ENCODE data around the gene SLA2. TPM values are rescaled to one million over a fixed set of nuclear protein-coding genes. Genes with fewer than 3 reads are reported as not detected.

SLA2 gene
- total RNA-seq, 1 experiment from 2014 or later = 0.13 TPM

- no peaks in the 10 kb centered on the region for H3K9me3 ChIP-seq (ENCODE audit: control insufficient read depth, insufficient read depth, low read depth, low read length)
- ChIA-PET CTCF (no interaction called here), POLR2A (no interaction called here)
- no peak overlapping the region for H3K4me3 ChIP-seq (ENCODE audit: low read depth in 2 of 2, low read length in 2 of 2)
- intact Hi-C loops (cut with micrococcal nuclease; ENCODE audit: unreplicated experiment) (no loop called here), in situ Hi-C loops (cut with HindIII; ENCODE audit: low pct_unique_long_range_greater_than_20kb, low sequenced_read_pairs) (no loop called here)
- TF ChIP-seq, protein P1, sequence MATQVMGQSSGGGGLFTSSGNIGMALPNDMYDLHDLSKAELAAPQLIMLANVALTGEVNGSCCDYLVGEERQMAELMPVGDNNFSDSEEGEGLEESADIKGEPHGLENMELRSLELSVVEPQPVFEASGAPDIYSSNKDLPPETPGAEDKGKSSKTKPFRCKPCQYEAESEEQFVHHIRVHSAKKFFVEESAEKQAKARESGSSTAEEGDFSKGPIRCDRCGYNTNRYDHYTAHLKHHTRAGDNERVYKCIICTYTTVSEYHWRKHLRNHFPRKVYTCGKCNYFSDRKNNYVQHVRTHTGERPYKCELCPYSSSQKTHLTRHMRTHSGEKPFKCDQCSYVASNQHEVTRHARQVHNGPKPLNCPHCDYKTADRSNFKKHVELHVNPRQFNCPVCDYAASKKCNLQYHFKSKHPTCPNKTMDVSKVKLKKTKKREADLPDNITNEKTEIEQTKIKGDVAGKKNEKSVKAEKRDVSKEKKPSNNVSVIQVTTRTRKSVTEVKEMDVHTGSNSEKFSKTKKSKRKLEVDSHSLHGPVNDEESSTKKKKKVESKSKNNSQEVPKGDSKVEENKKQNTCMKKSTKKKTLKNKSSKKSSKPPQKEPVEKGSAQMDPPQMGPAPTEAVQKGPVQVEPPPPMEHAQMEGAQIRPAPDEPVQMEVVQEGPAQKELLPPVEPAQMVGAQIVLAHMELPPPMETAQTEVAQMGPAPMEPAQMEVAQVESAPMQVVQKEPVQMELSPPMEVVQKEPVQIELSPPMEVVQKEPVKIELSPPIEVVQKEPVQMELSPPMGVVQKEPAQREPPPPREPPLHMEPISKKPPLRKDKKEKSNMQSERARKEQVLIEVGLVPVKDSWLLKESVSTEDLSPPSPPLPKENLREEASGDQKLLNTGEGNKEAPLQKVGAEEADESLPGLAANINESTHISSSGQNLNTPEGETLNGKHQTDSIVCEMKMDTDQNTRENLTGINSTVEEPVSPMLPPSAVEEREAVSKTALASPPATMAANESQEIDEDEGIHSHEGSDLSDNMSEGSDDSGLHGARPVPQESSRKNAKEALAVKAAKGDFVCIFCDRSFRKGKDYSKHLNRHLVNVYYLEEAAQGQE (IDR thresholded peaks at IDR 0.05; ENCODE audit: insufficient read depth in 1 of 2, low read depth in 2 of 2, low read length in 1 of 2) = no peak
- no peak for TF ChIP-seq CTCF (IDR thresholded peaks at IDR 0.05)
- TF ChIP-seq SIN3A (IDR thresholded peaks at IDR 0.05; ENCODE audit: borderline replicate concordance, insufficient read depth, low read depth, low read length) = no peak
- no peak for TF ChIP-seq POLR2AphosphoS5 (IDR thresholded peaks at IDR 0.05; ENCODE audit: low read depth, low read length)
- BruUV-seq (replicated peaks) = no TSS peak
- no peak overlapping the region for H3K27ac ChIP-seq (ENCODE audit: low read length)
- ATAC-seq = no peak
- DNase-seq (ENCODE audit: low read depth, low spot score) = no peak
- 0 out of 2 replicates have a peak, but pooled peaks cover 2% of the 10 kb centered on the region for H3K4me1 ChIP-seq (ENCODE audit: control insufficient read depth, insufficient read depth, low read length)
- H3K27me3 ChIP-seq (ENCODE audit: control insufficient read depth, insufficient read depth, low read length) = no peaks in the 10 kb centered on the region
- H3K36me3 ChIP-seq (ENCODE audit: control insufficient read depth, insufficient read depth, low read length) = peaks cover 5% of the 10 kb centered on the region; the same call in 1 of the 2 replicates
These were observed 44.5 kb downstream of the SLA2 start for GRCh38 chr20:36601540-36601939.

DNA sequence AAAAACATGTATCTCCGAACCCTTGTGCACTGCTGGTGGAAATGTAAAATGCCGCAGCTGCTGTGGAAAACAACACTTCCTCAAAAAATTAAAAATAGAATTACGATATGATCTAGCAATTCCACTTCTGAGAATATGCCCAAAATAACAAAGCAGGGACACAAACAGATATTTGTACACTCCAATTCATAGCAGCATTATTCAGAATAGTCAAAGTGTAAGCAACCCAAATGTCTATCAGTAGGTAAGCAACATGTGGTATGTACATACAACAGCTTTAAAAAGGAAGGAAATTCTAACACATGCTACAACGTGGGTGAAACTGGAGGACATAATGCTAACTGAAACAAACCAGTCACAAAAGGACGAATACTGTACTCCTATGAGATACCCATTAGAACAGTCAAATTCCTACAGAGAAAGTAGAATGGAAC lies 46.1 kb downstream of the SLA2 start:
- in situ Hi-C loops (cut with HindIII; ENCODE audit: low pct_unique_long_range_greater_than_20kb, low sequenced_read_pairs) = no loop called here
- ChIA-PET POLR2A (no interaction called here), CTCF (interaction anchor here (0.5 kb wide), 1 partner anchor 40 kb away, joined by 4 read pairs; no protein-coding TSS in a partner anchor)
- H3K27me3 ChIP-seq (ENCODE audit: control insufficient read depth, insufficient read depth, low read length) = no peaks in the 10 kb centered on the region
- intact Hi-C loops (cut with micrococcal nuclease; ENCODE audit: unreplicated experiment) = no loop called here
- TF ChIP-seq, protein P1 (IDR thresholded peaks at IDR 0.05; ENCODE audit: insufficient read depth in 1 of 2, low read depth in 2 of 2, low read length in 1 of 2) = no peak
- no peak for TF ChIP-seq SIN3A (IDR thresholded peaks at IDR 0.05; ENCODE audit: borderline replicate concordance, insufficient read depth, low read depth, low read length)
- TF ChIP-seq CTCF (IDR thresholded peaks at IDR 0.05) = no peak
- TF ChIP-seq TCF7L2 (IDR thresholded peaks at IDR 0.05; ENCODE audit: low read depth, low read length) = no peak
- no peak for TF ChIP-seq POLR2AphosphoS5 (IDR thresholded peaks at IDR 0.05; ENCODE audit: low read depth, low read length)
- no peaks in the 10 kb centered on the region for H3K9me3 ChIP-seq (ENCODE audit: control insufficient read depth, insufficient read depth, low read depth, low read length)
- no TSS peak for BruUV-seq (replicated peaks)
- H3K4me3 ChIP-seq (ENCODE audit: low read depth in 2 of 2, low read length in 2 of 2) = no peak overlapping the region
- 0 out of 2 replicates have a peak, but pooled peaks cover 2% of the 10 kb centered on the region for H3K4me1 ChIP-seq (ENCODE audit: control insufficient read depth, insufficient read depth, low read length)
- H3K27ac ChIP-seq (ENCODE audit: low read length) = no peak overlapping the region
- DNase-seq (ENCODE audit: low read depth, low spot score) (no peak), ATAC-seq (no peak)
- no peaks in the 10 kb centered on the region for H3K36me3 ChIP-seq (ENCODE audit: control insufficient read depth, insufficient read depth, low read length)
